Measurements from ENCODE around the gene DUT.

DUT gene

GRCh38 chr15:48292458-48292857 is 38.8 kb upstream of the DUT start:
- Histone ChIP-seq H3K36me3 (ENCODE audit: low read length) (no peaks in the 10 kb centered on the region), H3K9me3 (ENCODE audit: insufficient read depth, low read length) (no peaks in the 10 kb centered on the region), H3K27ac (ENCODE audit: low read depth, low read length) (no peak overlapping the region), H4K20me1 (ENCODE audit: low read depth, low read length) (no peaks in the 10 kb centered on the region), H2AFZ (ENCODE audit: low read depth, low read length, severe bottlenecking) (no peak overlapping the region), H3K4me3 (ENCODE audit: insufficient read depth, low read length, poor library complexity, severe bottlenecking) (no peak overlapping the region), H3K4me2 (ENCODE audit: low read depth, low read length, poor library complexity, severe bottlenecking) (no peak overlapping the region), H3F3A (ENCODE audit: insufficient read depth) (no peaks in the 10 kb centered on the region), H3K9me2 (replicated peaks; ENCODE audit: insufficient read depth, low read length) (no peaks in the 10 kb centered on the region), H3K9ac (ENCODE audit: low read length) (no peak overlapping the region), H3K79me2 (ENCODE audit: insufficient read depth, low read length) (no peaks in the 10 kb centered on the region), H3K27me3 (ENCODE audit: low read length) (no peaks in the 10 kb centered on the region)
- TF ChIP-seq, protein P1, sequence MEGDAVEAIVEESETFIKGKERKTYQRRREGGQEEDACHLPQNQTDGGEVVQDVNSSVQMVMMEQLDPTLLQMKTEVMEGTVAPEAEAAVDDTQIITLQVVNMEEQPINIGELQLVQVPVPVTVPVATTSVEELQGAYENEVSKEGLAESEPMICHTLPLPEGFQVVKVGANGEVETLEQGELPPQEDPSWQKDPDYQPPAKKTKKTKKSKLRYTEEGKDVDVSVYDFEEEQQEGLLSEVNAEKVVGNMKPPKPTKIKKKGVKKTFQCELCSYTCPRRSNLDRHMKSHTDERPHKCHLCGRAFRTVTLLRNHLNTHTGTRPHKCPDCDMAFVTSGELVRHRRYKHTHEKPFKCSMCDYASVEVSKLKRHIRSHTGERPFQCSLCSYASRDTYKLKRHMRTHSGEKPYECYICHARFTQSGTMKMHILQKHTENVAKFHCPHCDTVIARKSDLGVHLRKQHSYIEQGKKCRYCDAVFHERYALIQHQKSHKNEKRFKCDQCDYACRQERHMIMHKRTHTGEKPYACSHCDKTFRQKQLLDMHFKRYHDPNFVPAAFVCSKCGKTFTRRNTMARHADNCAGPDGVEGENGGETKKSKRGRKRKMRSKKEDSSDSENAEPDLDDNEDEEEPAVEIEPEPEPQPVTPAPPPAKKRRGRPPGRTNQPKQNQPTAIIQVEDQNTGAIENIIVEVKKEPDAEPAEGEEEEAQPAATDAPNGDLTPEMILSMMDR (IDR thresholded peaks at IDR 0.05; ENCODE audit: insufficient read depth, low read length, poor library complexity, severe bottlenecking): no peak
- TF ChIP-seq EZH2phosphoT487 (conservative IDR thresholded peaks at IDR 0.05; ENCODE audit: low read length): no peak

DNA sequence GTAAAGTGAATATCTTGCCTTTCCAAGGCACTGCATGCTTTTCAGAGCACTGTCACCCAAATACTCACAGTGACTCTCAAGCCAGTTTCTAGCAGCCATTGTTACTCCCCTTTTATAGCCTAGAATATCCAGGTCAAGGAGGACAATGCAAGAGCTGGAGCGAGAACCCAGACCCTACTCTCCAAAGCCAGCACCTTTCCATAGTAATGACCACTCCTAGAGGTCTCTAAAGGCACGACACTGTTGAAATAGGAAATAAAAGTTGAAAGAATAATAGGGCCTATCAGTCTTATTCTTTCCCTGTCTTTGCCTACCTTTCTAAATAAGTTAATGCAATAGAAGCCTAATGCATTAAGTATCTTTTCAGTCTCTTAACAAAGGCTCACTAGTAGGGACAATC is 33.6 kb upstream of the DUT start:
- H3K4me2 ChIP-seq (ENCODE audit: low read depth, low read length, poor library complexity, severe bottlenecking): no peak overlapping the region
- no peak for TF ChIP-seq EZH2phosphoT487 (conservative IDR thresholded peaks at IDR 0.05; ENCODE audit: low read length)
- TF ChIP-seq, protein P1 (IDR thresholded peaks at IDR 0.05; ENCODE audit: insufficient read depth, low read length, poor library complexity, severe bottlenecking): no peak
- H4K20me1 ChIP-seq (ENCODE audit: low read depth, low read length): no peaks in the 10 kb centered on the region
- H3K79me2 ChIP-seq (ENCODE audit: insufficient read depth, low read length): no peaks in the 10 kb centered on the region
- H3K27me3 ChIP-seq (ENCODE audit: low read length): no peaks in the 10 kb centered on the region
- no peak overlapping the region for H3K27ac ChIP-seq (ENCODE audit: low read depth, low read length)
- H3K9me2 ChIP-seq (replicated peaks; ENCODE audit: insufficient read depth, low read length): no peaks in the 10 kb centered on the region
- H2AFZ ChIP-seq (ENCODE audit: low read depth, low read length, severe bottlenecking): no peak overlapping the region
- H3K36me3 ChIP-seq (ENCODE audit: low read length): no peaks in the 10 kb centered on the region
- H3K9ac ChIP-seq (ENCODE audit: low read length): no peak overlapping the region
- no peak overlapping the region for H3K4me3 ChIP-seq (ENCODE audit: insufficient read depth, low read length, poor library complexity, severe bottlenecking)
- H3K9me3 ChIP-seq (ENCODE audit: insufficient read depth, low read length): no peaks in the 10 kb centered on the region
- no peaks in the 10 kb centered on the region for H3F3A ChIP-seq (ENCODE audit: insufficient read depth)

DNA sequence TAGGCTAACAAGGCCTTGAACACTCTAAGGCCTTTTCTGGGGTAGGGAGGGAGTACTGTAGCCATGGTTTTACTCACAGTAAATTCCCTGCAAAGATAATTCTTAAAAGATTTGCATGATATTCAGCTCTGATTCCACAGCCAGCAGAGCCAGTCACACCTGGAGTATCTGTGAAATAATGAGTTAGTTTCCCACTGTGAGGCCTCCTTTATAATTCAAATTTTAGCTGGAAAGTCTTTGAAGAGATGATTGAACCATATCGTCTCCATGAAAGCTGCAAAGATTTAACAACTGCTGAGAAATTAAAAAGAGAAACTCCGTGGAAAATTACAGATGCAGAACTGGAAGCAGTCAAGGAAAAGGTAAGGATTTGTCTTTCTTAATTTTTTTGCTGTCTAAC is 32.3 kb upstream of the DUT start:
- no peaks in the 10 kb centered on the region for H3K79me2 ChIP-seq (ENCODE audit: insufficient read depth, low read length)
- H3K4me3 ChIP-seq (ENCODE audit: insufficient read depth, low read length, poor library complexity, severe bottlenecking): no peak overlapping the region
- H4K20me1 ChIP-seq (ENCODE audit: low read depth, low read length): no peaks in the 10 kb centered on the region
- no peak overlapping the region for H3K27ac ChIP-seq (ENCODE audit: low read depth, low read length)
- H3F3A ChIP-seq (ENCODE audit: insufficient read depth): no peaks in the 10 kb centered on the region
- H2AFZ ChIP-seq (ENCODE audit: low read depth, low read length, severe bottlenecking): no peak overlapping the region
- H3K9me3 ChIP-seq (ENCODE audit: insufficient read depth, low read length): no peaks in the 10 kb centered on the region
- no peaks in the 10 kb centered on the region for H3K27me3 ChIP-seq (ENCODE audit: low read length)
- no peak for TF ChIP-seq EZH2phosphoT487 (conservative IDR thresholded peaks at IDR 0.05; ENCODE audit: low read length)
- TF ChIP-seq, protein P1 (IDR thresholded peaks at IDR 0.05; ENCODE audit: insufficient read depth, low read length, poor library complexity, severe bottlenecking): no peak
- no peak overlapping the region for H3K4me2 ChIP-seq (ENCODE audit: low read depth, low read length, poor library complexity, severe bottlenecking)
- H3K9ac ChIP-seq (ENCODE audit: low read length): no peak overlapping the region
- no peaks in the 10 kb centered on the region for H3K36me3 ChIP-seq (ENCODE audit: low read length)
- H3K9me2 ChIP-seq (replicated peaks; ENCODE audit: insufficient read depth, low read length): no peaks in the 10 kb centered on the region
